WTC11 (cell line): ENCODE results near the gene C11orf58. TPM values are rescaled to one million over a fixed set of nuclear protein-coding genes. Genes with fewer than 3 reads are reported as not detected.
A peak's percentile ranks its signal among the peaks of the same experiment; 100 is the strongest.

ENCODE experiments used
- ATAC-seq: fragments of 200-7000 bp; cut with Tn5 transposase; 2 replicates; pipeline ENCODE4 v1.10.0; 2021; ENCODE audit warnings: mild to moderate bottlenecking, moderate library complexity
- Bru-seq: library from RNA; stranded (reverse); fragments of 400-500 nt; gene quantifications from one replicate; lab custom pipeline; 2021; lab: Mats Ljungman, UMichigan
- CTCF ChIA-PET: fragments of 300-600 bp; sonication (Branson Sonifier 250); formaldehyde crosslinking; loops from one replicate; lab custom pipeline; 2021; ENCODE audit warnings: antibody characterized with exemption; lab: Charles Lee
- POLR2A ChIA-PET: fragments of 350-600 bp; sonication (Branson Sonifier 250); formaldehyde crosslinking; loops from one replicate; lab custom pipeline; 2021; ENCODE audit warnings: antibody characterized with exemption; lab: Charles Lee
- DNase-seq: peaks from one replicate; pipeline ENCODE4 v3.0.0; 2021; ENCODE audit warnings: low spot score
- H3K27ac Mint-ChIP-seq: 2 replicates; pipeline ENCODE4 v1.8.0; 2021; ENCODE audit warnings: mixed read lengths
- H3K27me3 Mint-ChIP-seq: 2 replicates; pipeline ENCODE4 v1.8.0; 2021; ENCODE audit warnings: low read depth, mild to moderate bottlenecking, moderate library complexity, mixed read lengths
- H3K36me3 Mint-ChIP-seq: 2 replicates; pipeline ENCODE4 v1.8.0; 2021; ENCODE audit warnings: mixed read lengths
- H3K4me1 Mint-ChIP-seq: 2 replicates; pipeline ENCODE4 v1.8.0; 2022; ENCODE audit warnings: mixed read lengths
- H3K4me3 Mint-ChIP-seq: 2 replicates; pipeline ENCODE4 v1.8.0; 2021; ENCODE audit warnings: mild to moderate bottlenecking, moderate library complexity, mixed read lengths
- H3K9me3 Mint-ChIP-seq: 2 replicates; pipeline ENCODE4 v1.8.0; 2021; ENCODE audit warnings: mixed read lengths
- ARID4B ChIP-seq: sonication (generic); formaldehyde crosslinking; IDR thresholded peaks from 2 replicates; pipeline ENCODE4 v1.8.0; 2023; ENCODE audit warnings: missing genetic modification reagents, mild to moderate bottlenecking, borderline replicate concordance
- CREM ChIP-seq: sonication (generic); formaldehyde crosslinking; IDR thresholded peaks from 2 replicates; pipeline ENCODE4 v1.8.1; 2022; ENCODE audit warnings: mild to moderate bottlenecking, missing genetic modification reagents, moderate library complexity
- CTCF ChIP-seq: fragments of 200-600 bp; IDR thresholded peaks from 2 replicates; pipeline ENCODE4 v1.8.0; 2022; ENCODE audit warnings: antibody characterized with exemption
- E2F4 ChIP-seq: sonication (generic); formaldehyde crosslinking; IDR thresholded peaks from 2 replicates; pipeline ENCODE4 v1.8.1; 2022; ENCODE audit warnings: low read depth, mild to moderate bottlenecking, moderate library complexity, missing genetic modification reagents, borderline replicate concordance
- E2F5 ChIP-seq: sonication (generic); formaldehyde crosslinking; IDR thresholded peaks from 2 replicates; pipeline ENCODE4 v1.8.1; 2022; ENCODE audit warnings: mild to moderate bottlenecking, moderate library complexity, missing genetic modification reagents
- FOXJ3 ChIP-seq: sonication (generic); formaldehyde crosslinking; IDR thresholded peaks from 2 replicates; pipeline ENCODE4 v1.9.0; 2021; ENCODE audit warnings: missing genetic modification reagents, mild to moderate bottlenecking, borderline replicate concordance
- FOXK1 ChIP-seq: sonication (generic); formaldehyde crosslinking; IDR thresholded peaks from 2 replicates; pipeline ENCODE4 v1.8.0; 2022; ENCODE audit warnings: mild to moderate bottlenecking, moderate library complexity, missing genetic modification reagents
- FOXP4 ChIP-seq: sonication (generic); formaldehyde crosslinking; IDR thresholded peaks from 2 replicates; pipeline ENCODE4 v1.8.0; 2022; ENCODE audit warnings: mild to moderate bottlenecking, missing genetic modification reagents
- HMGA2 ChIP-seq: fragments of 250-450 bp; sonication (Bioruptor Pico); IDR thresholded peaks from 2 replicates; pipeline ENCODE4 v1.4.0; 2021; ENCODE audit warnings: mild to moderate bottlenecking, moderate library complexity
- JUN ChIP-seq: sonication (generic); formaldehyde crosslinking; IDR thresholded peaks from 2 replicates; pipeline ENCODE4 v1.8.0; 2023; ENCODE audit warnings: mild to moderate bottlenecking, missing genetic modification reagents
- KAT7 ChIP-seq: sonication (generic); formaldehyde crosslinking; IDR thresholded peaks from 2 replicates; pipeline ENCODE4 v1.8.1; 2023; ENCODE audit warnings: missing genetic modification reagents, mild to moderate bottlenecking, borderline replicate concordance
- MYBL2 ChIP-seq: sonication (generic); formaldehyde crosslinking; IDR thresholded peaks from 2 replicates; pipeline ENCODE4 v1.8.1; 2023; ENCODE audit warnings: mild to moderate bottlenecking, moderate library complexity, missing genetic modification reagents
- NR3C1 ChIP-seq: sonication (generic); formaldehyde crosslinking; conservative IDR thresholded peaks from 2 replicates; pipeline ENCODE4 v1.8.1; 2023; ENCODE audit warnings: low read depth, mild to moderate bottlenecking, missing genetic modification reagents
- SP1 ChIP-seq: sonication (generic); formaldehyde crosslinking; conservative IDR thresholded peaks from 2 replicates; pipeline ENCODE4 v1.8.1; 2022; ENCODE audit warnings: missing genetic modification reagents
- TEAD1 ChIP-seq: sonication (generic); formaldehyde crosslinking; IDR thresholded peaks from 2 replicates; pipeline ENCODE4 v1.8.0; 2022; ENCODE audit warnings: mild to moderate bottlenecking, missing genetic modification reagents
- USF1 ChIP-seq: sonication (generic); formaldehyde crosslinking; IDR thresholded peaks from 2 replicates; pipeline ENCODE4 v1.8.0; 2022; ENCODE audit warnings: mild to moderate bottlenecking, missing genetic modification reagents
- ZNF121 ChIP-seq: sonication (generic); formaldehyde crosslinking; IDR thresholded peaks from 2 replicates; pipeline ENCODE4 v1.8.0; 2023; ENCODE audit warnings: missing genetic modification reagents
- ZNF219 ChIP-seq: sonication (generic); formaldehyde crosslinking; IDR thresholded peaks from 2 replicates; pipeline ENCODE4 v1.8.0; 2023; ENCODE audit warnings: missing genetic modification reagents, mild to moderate bottlenecking, borderline replicate concordance
- ZNF396 ChIP-seq: fragments of 250-450 bp; sonication (Bioruptor Pico); IDR thresholded peaks from 2 replicates; pipeline ENCODE4 v1.8.0; 2021; ENCODE audit warnings: mild to moderate bottlenecking, moderate library complexity, borderline replicate concordance
- ZNF416 ChIP-seq: fragments of 250-450 bp; sonication (Bioruptor Pico); IDR thresholded peaks from 2 replicates; pipeline ENCODE4 v1.9.0; 2021; ENCODE audit warnings: mild to moderate bottlenecking, inconsistent platforms
- long read RNA-seq, 3 experiments: library from RNA in 1 of 3; library from capped mRNA in 1 of 3; library from polyadenylated mRNA in 1 of 3; unstranded in 2 of 3; stranded (forward) in 1 of 3; transcript quantifications; one replicate each; pipeline ENCODE4 v2.0.0, GENCODE V29; 2021
- total RNA-seq: library from RNA; stranded (reverse); gene quantifications from 3 replicates; pipeline ENCODE4 v1.2.3, GENCODE V29; 2021

C11orf58 gene
- total RNA-seq (129 to 141 TPM (median 132 TPM) in 3 replicates), Bru-seq, nascent RNA (percentile 98 among the genes with signal in this experiment)
- long read RNA-seq, experiment 1, full-length matches to known transcripts: 685 of 737 reads
- long read RNA-seq, experiment 1, partial matches to known transcripts: 13 of 737 reads
- long read RNA-seq, experiment 1, other reads (novel, unspliced or antisense): 39 of 737 reads
- long read RNA-seq, experiment 2, full-length matches to known transcripts: 204 of 289 reads
- long read RNA-seq, experiment 2, partial matches to known transcripts: 36 of 289 reads
- long read RNA-seq, experiment 2, other reads (novel, unspliced or antisense): 49 of 289 reads
- long read RNA-seq, experiment 3, full-length matches to known transcripts: 2,256 of 2,364 reads
- long read RNA-seq, experiment 3, partial matches to known transcripts: 7 of 2,364 reads
- long read RNA-seq, experiment 3, other reads (novel, unspliced or antisense): 101 of 2,364 reads

- CTCF ChIA-PET: interaction anchor here (1.4 to 1.7 kb wide), 2 partner anchors 107 to 125 kb away, joined by 3 to 11 read pairs; no protein-coding TSS in a partner anchor
- peaks cover 6% of the 10 kb centered on the region for H3K9me3 Mint-ChIP-seq
- ATAC-seq (peak; percentile 97), DNase-seq (peak; percentile 97)
- H3K27ac Mint-ChIP-seq: peak within 1 kb of the TSS; percentile 26; the same call in 1 of the 2 replicates
- no peak within 1 kb of the TSS for H3K4me3 Mint-ChIP-seq
- peaks cover 12% of the 10 kb centered on the region for H3K36me3 Mint-ChIP-seq
- H3K4me1 Mint-ChIP-seq: peaks cover 21% of the 10 kb centered on the region
- H3K27me3 Mint-ChIP-seq: no peaks in the 10 kb centered on the region
- POLR2A ChIA-PET: interaction anchor here (1.1 to 1.7 kb wide), 2 partner anchors 12 to 339 kb away, joined by 3 read pairs; partner anchors contain the start of gene RPS13
- no peak for TF ChIP-seq FOXJ3
- 0 out of 2 replicates have a peak, but pooled peaks have one; percentile 46 for TF ChIP-seq FOXP4 (CRISPR knock-in tag)
- peak; percentile 71; the same call in 1 of the 2 replicates for TF ChIP-seq FOXK1 (CRISPR knock-in tag)
- peak; percentile 58; the same call in 1 of the 2 replicates for TF ChIP-seq ZNF121
- no peak for TF ChIP-seq ZNF416
- peak; percentile 82; the same call in 1 of the 2 replicates for TF ChIP-seq CREM (CRISPR knock-in tag)
- 0 out of 2 replicates have a peak, but pooled peaks have one; percentile 41 for TF ChIP-seq SP1 (CRISPR knock-in tag)
- peak; percentile 21; the same call in 1 of the 2 replicates for TF ChIP-seq TEAD1 (CRISPR knock-in tag)
- TF ChIP-seq HMGA2 (CRISPR knock-in tag): no peak
- peak; percentile 86 for TF ChIP-seq E2F5 (CRISPR knock-in tag)
- TF ChIP-seq ZNF396 (CRISPR knock-in tag): no peak
- no peak for TF ChIP-seq CTCF
- TF ChIP-seq ARID4B (CRISPR knock-in tag): peak; percentile 56; the same call in 1 of the 2 replicates
- TF ChIP-seq JUN (CRISPR knock-in tag): peak; percentile 82; the same call in 1 of the 2 replicates
- TF ChIP-seq NR3C1: no peak
- 0 out of 2 replicates have a peak, but pooled peaks have one; percentile 47 for TF ChIP-seq USF1 (CRISPR knock-in tag)
- 0 out of 2 replicates have a peak, but pooled peaks have one; percentile 27 for TF ChIP-seq ZNF219 (CRISPR knock-in tag)
- TF ChIP-seq MYBL2 (CRISPR knock-in tag): no peak
- 0 out of 2 replicates have a peak, but pooled peaks have one; percentile 39 for TF ChIP-seq E2F4
- TF ChIP-seq KAT7 (CRISPR knock-in tag): peak; percentile 64; the same call in 1 of the 2 replicates
Measured at GRCh38 chr11:16738193-16738946, at the start of gene C11orf58. C11orf58 (plus strand) TSS chr11:16738647; CDS start chr11:16738779, 132 bp downstream.
